Stomach smooth muscle (tissue), 2 donors: ENCODE measurements around the gene SLC29A3.

Experiments used
- H3K27ac ChIP-seq: one replicate; pipeline ENCODE4 v1.7.0; 2013; ENCODE audit warnings: mild to moderate bottlenecking, low read length, inconsistent platforms
- H3K27me3 ChIP-seq, 2 donors: one replicate each; pipeline ENCODE4 v1.7.0; 2013; ENCODE audit warnings: low read length in 2 of 2; ENCODE audit not compliant: insufficient read depth in 2 of 2, control insufficient read depth in 1 of 2
- H3K36me3 ChIP-seq, 2 donors: one replicate each; pipeline ENCODE4 v1.7.0; 2013; ENCODE audit warnings: low read length in 2 of 2; ENCODE audit not compliant: control insufficient read depth in 2 of 2, insufficient read depth in 2 of 2
- H3K4me1 ChIP-seq: one replicate; pipeline ENCODE4 v1.7.0; 2013; ENCODE audit warnings: low read length; ENCODE audit not compliant: control insufficient read depth, insufficient read depth
- H3K4me3 ChIP-seq, 2 donors: one replicate each; pipeline ENCODE4 v1.7.0; 2013; ENCODE audit warnings: low read length in 2 of 2
- H3K9ac ChIP-seq, 2 donors: one replicate each; pipeline ENCODE4 v1.7.0; 2013; ENCODE audit warnings: low read length in 2 of 2, mild to moderate bottlenecking in 1 of 2
- H3K9me3 ChIP-seq, 2 donors: one replicate each; pipeline ENCODE4 v1.7.0; 2013; ENCODE audit warnings: low read length in 2 of 2; ENCODE audit not compliant: control insufficient read depth in 2 of 2
- donor health status: healthy.
- donor health status: Pancreatic carcinoma.

Gene SLC29A3

GRCh38 chr10:71370031-71370430, 51.0 kb downstream of the SLC29A3 start:
- Histone ChIP-seq H3K9me3 (no peaks in the 10 kb centered on the region), H3K4me1 (peaks cover 2% of the 10 kb centered on the region), H3K4me3 (no peak overlapping the region), H3K27me3 (peaks cover 0 to 4% of the 10 kb centered on the region in 2 donors), H3K36me3 (no peaks in the 10 kb centered on the region), H3K27ac (no peak overlapping the region), H3K9ac (no peak overlapping the region)

DNA sequence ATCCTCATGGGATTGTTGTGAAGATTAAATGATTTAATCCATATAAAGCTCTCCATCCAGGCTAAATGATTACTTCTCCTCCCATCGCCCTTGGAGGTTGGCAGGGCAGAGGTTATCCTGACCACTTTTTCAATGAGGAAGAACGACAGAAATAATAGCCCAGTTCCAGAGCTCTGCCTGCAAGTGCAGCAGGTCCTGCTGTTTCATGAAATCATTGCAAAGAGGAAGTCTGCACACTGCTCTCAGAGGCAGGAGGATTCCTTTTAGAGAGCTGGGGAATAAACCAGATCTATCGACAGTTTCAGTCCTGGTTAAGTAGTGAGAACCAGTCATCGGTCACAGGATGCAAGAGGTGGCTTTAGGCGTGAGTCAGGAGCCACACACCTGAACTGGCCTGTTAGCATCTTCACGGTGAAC, 52.7 kb downstream of the SLC29A3 start:
- peaks cover 2% of the 10 kb centered on the region for H3K4me1 ChIP-seq

GRCh38 chr10:71372882-71373495, 53.9 kb downstream of the SLC29A3 start:
- H3K27ac ChIP-seq: no peak overlapping the region
- no peaks in the 10 kb centered on the region for H3K9me3 ChIP-seq
- H3K4me1 ChIP-seq: peaks cover 7% of the 10 kb centered on the region
- no peak overlapping the region for H3K4me3 ChIP-seq
- peaks cover 0 to 4% of the 10 kb centered on the region in 2 donors for H3K27me3 ChIP-seq
- H3K9ac ChIP-seq: no peak overlapping the region
- no peaks in the 10 kb centered on the region for H3K36me3 ChIP-seq

More for the DNA sequence above, 52.7 kb downstream of the SLC29A3 start:
- H3K36me3 ChIP-seq: no peaks in the 10 kb centered on the region
- no peaks in the 10 kb centered on the region for H3K9me3 ChIP-seq
- peaks cover 0 to 4% of the 10 kb centered on the region in 2 donors for H3K27me3 ChIP-seq
- H3K4me3 ChIP-seq: no peak overlapping the region
- no peak overlapping the region for H3K27ac ChIP-seq
- no peak overlapping the region for H3K9ac ChIP-seq

- Histone ChIP-seq H3K27ac (no peak overlapping the region), H3K4me1 (peaks cover 7% of the 10 kb centered on the region), H3K9me3 (no peaks in the 10 kb centered on the region)
These were observed 55.6 kb downstream of the SLC29A3 start for GRCh38 chr10:71374481-71375233.

DNA sequence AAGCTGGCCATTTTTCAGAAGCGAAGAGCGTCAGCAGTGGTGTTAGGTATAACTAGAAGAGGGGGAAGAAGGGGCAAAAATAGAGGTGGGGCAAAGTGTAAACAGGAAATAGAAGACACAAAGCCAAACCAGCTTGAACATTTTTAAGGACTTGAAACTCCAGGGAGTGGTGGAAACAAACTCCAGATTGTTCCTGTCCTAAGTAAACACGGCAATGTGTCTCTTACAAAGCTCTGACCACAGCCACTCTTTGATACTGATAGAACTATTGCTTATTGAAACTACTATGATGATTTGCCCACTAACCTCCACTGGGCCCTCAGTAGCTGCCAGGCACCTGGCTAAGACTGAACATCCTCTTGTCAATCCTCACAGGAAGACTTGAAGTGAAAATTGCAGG, 56.9 kb downstream of the SLC29A3 start:
- H3K9me3 ChIP-seq: no peaks in the 10 kb centered on the region
- no peak overlapping the region for H3K27ac ChIP-seq
- no peak overlapping the region for H3K4me3 ChIP-seq
- H3K36me3 ChIP-seq: no peaks in the 10 kb centered on the region
- H3K27me3 ChIP-seq: peaks cover 0 to 4% of the 10 kb centered on the region in 2 donors
- H3K9ac ChIP-seq: no peak overlapping the region
- H3K4me1 ChIP-seq: peaks cover 7% of the 10 kb centered on the region

More at GRCh38 chr10:71374481-71375233, 55.6 kb downstream of the SLC29A3 start:
- Histone ChIP-seq H3K9ac (no peak overlapping the region), H3K27me3 (peaks cover 0 to 4% of the 10 kb centered on the region in 2 donors), H3K36me3 (no peaks in the 10 kb centered on the region), H3K4me3 (no peak overlapping the region)

- Histone ChIP-seq H3K4me3 (no peak overlapping the region), H3K27ac (no peak overlapping the region), H3K36me3 (no peaks in the 10 kb centered on the region), H3K9me3 (no peaks in the 10 kb centered on the region), H3K9ac (no peak overlapping the region), H3K27me3 (peaks cover 0 to 2% of the 10 kb centered on the region in 2 donors), H3K4me1 (peaks cover 4% of the 10 kb centered on the region)
These were observed 59.5 kb downstream of the SLC29A3 start for GRCh38 chr10:71378336-71379117.

- Histone ChIP-seq H3K27ac (no peak overlapping the region), H3K4me3 (no peak overlapping the region), H3K36me3 (no peaks in the 10 kb centered on the region), H3K9me3 (no peaks in the 10 kb centered on the region), H3K27me3 (no peaks in the 10 kb centered on the region), H3K9ac (no peak overlapping the region), H3K4me1 (peaks cover 4% of the 10 kb centered on the region)
These were observed 60.2 kb downstream of the SLC29A3 start for GRCh38 chr10:71379118-71379766.

DNA sequence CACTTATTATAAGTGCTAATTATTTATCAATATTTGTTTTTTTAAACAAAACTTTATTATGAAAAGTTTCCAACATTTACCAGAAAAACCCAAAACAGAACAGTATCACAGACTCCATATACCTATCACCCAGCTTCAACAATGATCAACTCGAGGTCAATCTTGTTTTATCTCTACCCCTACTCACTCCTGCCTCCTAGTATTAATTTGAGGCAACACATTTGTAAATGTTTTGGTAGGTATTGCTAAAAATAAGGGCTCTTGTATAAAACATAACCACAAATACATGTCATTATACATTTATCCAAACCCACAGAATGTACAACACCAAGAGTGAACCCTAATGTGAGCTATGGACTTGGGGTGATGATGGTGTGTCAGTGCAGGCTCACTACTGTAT, 61.8 kb downstream of the SLC29A3 start:
- Histone ChIP-seq H3K27ac (no peak overlapping the region), H3K9me3 (no peaks in the 10 kb centered on the region), H3K36me3 (no peaks in the 10 kb centered on the region), H3K9ac (no peak overlapping the region), H3K27me3 (no peaks in the 10 kb centered on the region), H3K4me3 (no peak overlapping the region), H3K4me1 (peaks cover 8% of the 10 kb centered on the region)

DNA sequence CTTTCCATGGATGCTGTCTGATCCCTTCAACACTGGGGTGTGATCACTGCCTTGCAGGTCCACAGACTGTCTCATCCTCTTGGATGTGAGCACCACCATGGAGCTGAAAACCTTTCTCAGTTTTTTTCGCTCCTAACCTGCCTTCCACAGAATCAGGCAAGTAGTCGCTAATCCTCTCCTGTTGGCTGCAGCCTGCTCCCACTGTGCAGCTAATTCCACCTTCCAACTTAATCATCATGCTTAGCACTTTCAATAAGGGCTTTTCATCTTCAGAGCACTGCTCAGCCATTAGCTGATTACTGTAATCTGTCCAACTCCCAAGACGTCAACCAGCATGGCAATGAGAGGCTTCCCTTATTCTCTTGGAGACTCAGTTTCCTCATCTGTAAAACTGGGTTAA, 62.6 kb downstream of the SLC29A3 start:
- Histone ChIP-seq H3K4me3 (no peak overlapping the region), H3K9me3 (no peaks in the 10 kb centered on the region), H3K4me1 (peaks cover 8% of the 10 kb centered on the region), H3K27ac (no peak overlapping the region), H3K36me3 (no peaks in the 10 kb centered on the region), H3K9ac (no peak overlapping the region), H3K27me3 (no peaks in the 10 kb centered on the region)

GRCh38 chr10:71382028-71382427, 63.0 kb downstream of the SLC29A3 start:
- H3K9me3 ChIP-seq: no peaks in the 10 kb centered on the region
- H3K4me3 ChIP-seq: no peak overlapping the region
- no peaks in the 10 kb centered on the region for H3K36me3 ChIP-seq
- no peaks in the 10 kb centered on the region for H3K27me3 ChIP-seq
- no peak overlapping the region for H3K9ac ChIP-seq
- peaks cover 7% of the 10 kb centered on the region for H3K4me1 ChIP-seq
- H3K27ac ChIP-seq: no peak overlapping the region
